Sciatic nerve (tissue), 2 donors: ENCODE measurements around the gene RHBDD1. TPM values are rescaled to one million over a fixed set of nuclear protein-coding genes. Genes with fewer than 3 reads are reported as not detected.

Experiments
- ATAC-seq: fragments of 200-7000 bp; cut with Tn5 transposase; one replicate; pipeline ENCODE4 v1.9.1; 2020; ENCODE audit warnings: mild to moderate bottlenecking, moderate library complexity
- DNase-seq: peaks from one replicate; pipeline ENCODE4 v3.0.0-alpha.2; 2020; ENCODE audit warnings: low spot score
- intact Hi-C: fragments of 100-400 bp; cut with DNase I; formaldehyde crosslinking; loops from one replicate; pipeline ENCODE4 v1.14.2; 2022
- total RNA-seq: library from RNA; stranded (reverse); fragmentation: NEBNext Ultra II Directional; extraction: Animal tissue kit (Norgen Biotek cat#: 25700); gene quantifications from one replicate; pipeline ENCODE4 v1.2.1, GENCODE V29; 2021
- donor health status: DM: no; HTN: no; CAD: no.
- donor health status: DM: no; HTN: no; CAD: no.

RHBDD1 gene
- total RNA-seq, 1 donor from 2014 or later, result 66.0 TPM

GRCh38 chr2:226875438-226876225, 39.8 kb downstream of the RHBDD1 start:
- DNase-seq (no peak), ATAC-seq (no peak)
- intact Hi-C loops, result no loop called here

GRCh38 chr2:226877491-226877890, 41.6 kb downstream of the RHBDD1 start:
- DNase-seq (no peak), ATAC-seq (no peak)
- intact Hi-C loops, result no loop called here

- intact Hi-C loops, result no loop called here
- ATAC-seq (no peak), DNase-seq (no peak)
Measured at GRCh38 chr2:226881287-226881686, 45.4 kb downstream of the RHBDD1 start.

- DNase-seq, result no peak
- ATAC-seq, result no peak
- intact Hi-C loops, result no loop called here
Measured at GRCh38 chr2:226882606-226883005, 46.8 kb downstream of the RHBDD1 start.

- intact Hi-C loops, result no loop called here
- DNase-seq (no peak), ATAC-seq (no peak)
Measured at GRCh38 chr2:226883296-226883795, 47.5 kb downstream of the RHBDD1 start.

- DNase-seq (no peak), ATAC-seq (no peak)
- intact Hi-C loops, result no loop called here
Measured at GRCh38 chr2:226884166-226884565, 48.3 kb downstream of the RHBDD1 start.

GRCh38 chr2:226885769-226886435, 50.0 kb downstream of the RHBDD1 start:
- intact Hi-C loops, result no loop called here
- DNase-seq (no peak), ATAC-seq (no peak)

GRCh38 chr2:226887940-226888339, 52.1 kb downstream of the RHBDD1 start:
- ATAC-seq, result no peak
- no peak for DNase-seq
- intact Hi-C loops, result no loop called here

- DNase-seq (no peak), ATAC-seq (no peak)
- intact Hi-C loops, result no loop called here
Measured at GRCh38 chr2:226888378-226888965, 52.6 kb downstream of the RHBDD1 start.

- DNase-seq (no peak), ATAC-seq (no peak)
- intact Hi-C loops, result no loop called here
Measured at GRCh38 chr2:226888971-226889370, 53.1 kb downstream of the RHBDD1 start.

GRCh38 chr2:226890286-226890685, 54.4 kb downstream of the RHBDD1 start:
- DNase-seq (no peak), ATAC-seq (no peak)
- intact Hi-C loops, result no loop called here

GRCh38 chr2:226891780-226892590, 56.1 kb downstream of the RHBDD1 start:
- intact Hi-C loops, result no loop called here
- DNase-seq (no peak), ATAC-seq (no peak)

GRCh38 chr2:226892729-226893128, 56.9 kb downstream of the RHBDD1 start:
- ATAC-seq, result no peak
- intact Hi-C loops, result no loop called here
- no peak for DNase-seq

- intact Hi-C loops, result no loop called here
- DNase-seq (no peak), ATAC-seq (no peak)
Measured at GRCh38 chr2:226893216-226893615, 57.4 kb downstream of the RHBDD1 start.

- ATAC-seq, result no peak
- no peak for DNase-seq
- intact Hi-C loops, result no loop called here
Measured at GRCh38 chr2:226894752-226895151, 58.9 kb downstream of the RHBDD1 start.

GRCh38 chr2:226895579-226895978, 59.7 kb downstream of the RHBDD1 start:
- intact Hi-C loops, result no loop called here
- DNase-seq, result no peak
- no peak for ATAC-seq

GRCh38 chr2:226898121-226898520, 62.3 kb downstream of the RHBDD1 start:
- ATAC-seq, result no peak
- no peak for DNase-seq
- intact Hi-C loops, result no loop called here

GRCh38 chr2:226898897-226899296, 63.0 kb downstream of the RHBDD1 start:
- ATAC-seq (no peak), DNase-seq (no peak)
- intact Hi-C loops, result no loop called here
